SJSA1 (cell line): ENCODE data around the gene EIF1AD. TPM values are rescaled to one million over a fixed set of nuclear protein-coding genes. Genes with fewer than 3 reads are reported as not detected.

Experiments
- DNase-seq, 2 experiments: peaks; one replicate each; pipeline ENCODE4 v3.0.0-alpha.2; 2015 to 2020; ENCODE audit warnings: low spot score in 2 of 2, low read depth in 1 of 2
- H3K27ac ChIP-seq: fragments of 250-450 bp; sonication (Bioruptor Pico); 2 replicates; pipeline ENCODE4 v1.5.1; 2020; ENCODE audit warnings: mild to moderate bottlenecking, moderate library complexity
- H3K27me3 ChIP-seq: fragments of 250-450 bp; sonication (Bioruptor Pico); replicated peaks from 2 replicates; pipeline ENCODE4 v1.5.1; 2020; ENCODE audit warnings: mild to moderate bottlenecking, moderate library complexity
- H3K36me3 ChIP-seq: fragments of 250-450 bp; sonication (Bioruptor Pico); 2 replicates; pipeline ENCODE4 v1.5.1; 2020; ENCODE audit warnings: mild to moderate bottlenecking
- H3K4me1 ChIP-seq: fragments of 250-450 bp; sonication (Bioruptor Pico); replicated peaks from 2 replicates; pipeline ENCODE4 v1.6.1; 2021; ENCODE audit warnings: mild to moderate bottlenecking
- H3K4me3 ChIP-seq: fragments of 250-450 bp; sonication (Bioruptor Pico); 2 replicates; pipeline ENCODE4 v1.5.1; 2020; ENCODE audit warnings: mild to moderate bottlenecking
- H3K9me3 ChIP-seq: fragments of 250-450 bp; sonication (Bioruptor Pico); replicated peaks from 2 replicates; pipeline ENCODE4 v1.5.1; 2020; ENCODE audit warnings: mild to moderate bottlenecking
- total RNA-seq: library from RNA; depleted of rRNA; stranded (reverse); fragments of >200 nt; shearing (Covaris generic); gene quantifications from 2 replicates; pipeline ENCODE4 v1.2.3, GENCODE V29; 2014; rRNA removed

The EIF1AD gene, protein sequence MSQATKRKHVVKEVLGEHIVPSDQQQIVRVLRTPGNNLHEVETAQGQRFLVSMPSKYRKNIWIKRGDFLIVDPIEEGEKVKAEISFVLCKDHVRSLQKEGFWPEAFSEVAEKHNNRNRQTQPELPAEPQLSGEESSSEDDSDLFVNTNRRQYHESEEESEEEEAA
- total RNA-seq: 84.3 and 93.2 TPM in 2 replicates

DNA sequence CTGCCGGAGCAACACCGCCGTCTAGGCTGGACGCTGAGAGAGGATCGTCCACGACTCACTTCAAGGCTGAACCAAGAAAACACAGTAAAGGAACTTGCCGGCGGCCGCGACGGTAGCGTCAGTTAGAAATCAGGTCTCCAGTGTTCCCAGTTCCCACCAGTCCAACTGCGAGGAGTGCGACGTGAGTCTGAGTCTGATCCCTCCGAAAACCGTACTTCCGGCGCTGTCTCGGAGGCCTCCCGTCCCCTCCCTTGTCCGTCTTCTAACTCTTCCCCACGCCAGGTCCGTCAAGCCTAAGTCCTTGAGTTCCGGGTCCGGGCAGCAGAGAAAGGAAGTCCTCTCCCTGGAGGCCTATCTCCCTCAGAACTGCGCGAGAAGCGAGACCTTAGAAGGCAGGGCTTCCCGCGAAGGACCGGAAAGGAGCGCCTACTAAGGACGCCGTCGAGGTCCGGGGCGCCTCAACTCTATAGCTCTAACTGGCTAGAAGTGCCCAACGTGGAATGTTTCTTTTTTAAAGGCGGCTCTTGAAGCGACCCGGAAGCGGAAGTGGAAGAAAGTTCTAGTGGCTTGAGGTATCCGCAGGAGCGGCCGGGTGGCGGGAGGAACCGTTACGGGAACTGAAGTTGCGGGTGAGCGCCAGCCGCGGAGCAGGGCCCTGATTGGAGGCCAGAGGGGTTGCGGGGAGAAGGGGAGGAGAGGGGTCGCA, at the start of gene EIF1AD, which contains the start of gene BANF1:
EIF1AD (minus strand) TSS at position 216 of the 706 bp plus-strand sequence. CDS start 1,768 bp downstream, outside the sequence.
BANF1 (plus strand) TSS at position 562 of the 706 bp plus-strand sequence. CDS start 748 bp downstream, outside the sequence.
- H3K9me3 ChIP-seq: no peaks in the 10 kb centered on the region
- H3K27me3 ChIP-seq: no peaks in the 10 kb centered on the region
- peaks cover 28% of the 10 kb centered on the region for H3K4me1 ChIP-seq
- peak; percentile 99 to 100 for DNase-seq
- H3K4me3 ChIP-seq: peak within 1 kb of the TSS; percentile 60
- H3K36me3 ChIP-seq: peaks cover 83% of the 10 kb centered on the region
- H3K27ac ChIP-seq: peak within 1 kb of the TSS; percentile 76

DNA sequence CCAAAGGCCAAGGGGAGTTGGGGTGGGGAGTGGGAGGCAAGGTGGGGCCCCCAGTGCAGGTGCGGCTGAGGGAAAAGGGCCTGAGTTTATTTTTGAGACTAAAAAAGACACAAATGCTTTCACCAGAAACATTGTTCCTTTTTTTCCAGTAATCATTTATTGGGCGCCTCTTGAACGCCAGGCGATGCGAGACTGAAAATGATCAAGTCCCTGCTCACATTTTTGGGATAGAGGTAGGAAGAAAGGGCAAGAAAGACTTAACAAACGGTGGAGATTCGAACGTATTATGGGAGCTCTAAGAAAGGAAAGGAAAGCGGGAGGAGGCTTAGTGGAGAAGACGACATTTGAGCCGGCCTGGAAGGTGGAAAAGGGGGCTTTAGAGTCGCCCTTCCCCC, 49.4 kb upstream of the EIF1AD start:
- H3K9me3 ChIP-seq: no peaks in the 10 kb centered on the region
- no peaks in the 10 kb centered on the region for H3K27me3 ChIP-seq
- H3K4me3 ChIP-seq: peak overlapping the region; percentile 71
- H3K27ac ChIP-seq: peak overlapping the region; percentile 20
- H3K4me1 ChIP-seq: peaks cover 14% of the 10 kb centered on the region
- peaks cover 40% of the 10 kb centered on the region for H3K36me3 ChIP-seq
- DNase-seq: no peak

DNA sequence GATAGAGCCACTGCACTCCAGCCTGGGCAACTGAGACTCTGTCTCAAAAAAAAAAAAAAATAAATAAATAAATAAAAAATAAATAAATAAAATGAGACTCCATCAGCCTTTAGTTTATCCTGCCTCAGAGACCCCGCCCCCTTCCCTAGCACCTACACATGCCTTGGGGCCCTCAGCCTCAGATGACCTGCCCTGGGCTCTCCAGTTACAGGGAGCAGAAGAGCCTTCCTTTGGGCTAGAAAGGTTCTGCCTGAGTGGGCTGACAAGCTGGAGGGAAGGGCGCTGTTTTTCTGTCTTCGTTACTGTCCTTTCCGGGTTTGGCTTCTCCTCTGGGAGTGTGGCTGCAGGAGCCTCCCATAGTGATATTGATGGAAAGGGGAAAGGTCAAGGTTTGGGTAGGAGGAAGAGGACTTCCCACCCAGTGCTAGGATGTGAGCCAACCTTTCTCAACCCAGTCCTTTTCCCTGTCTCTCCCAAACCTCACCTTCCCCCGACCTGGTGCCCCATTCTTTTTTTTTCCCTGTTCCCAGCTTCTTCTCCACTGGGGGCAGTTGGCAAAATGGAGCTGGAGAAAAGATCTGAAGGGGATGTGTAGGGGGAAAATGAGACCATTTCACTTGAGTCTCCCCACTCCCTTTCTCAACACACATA, 48.7 kb upstream of the EIF1AD start:
- no peak for DNase-seq

DNA sequence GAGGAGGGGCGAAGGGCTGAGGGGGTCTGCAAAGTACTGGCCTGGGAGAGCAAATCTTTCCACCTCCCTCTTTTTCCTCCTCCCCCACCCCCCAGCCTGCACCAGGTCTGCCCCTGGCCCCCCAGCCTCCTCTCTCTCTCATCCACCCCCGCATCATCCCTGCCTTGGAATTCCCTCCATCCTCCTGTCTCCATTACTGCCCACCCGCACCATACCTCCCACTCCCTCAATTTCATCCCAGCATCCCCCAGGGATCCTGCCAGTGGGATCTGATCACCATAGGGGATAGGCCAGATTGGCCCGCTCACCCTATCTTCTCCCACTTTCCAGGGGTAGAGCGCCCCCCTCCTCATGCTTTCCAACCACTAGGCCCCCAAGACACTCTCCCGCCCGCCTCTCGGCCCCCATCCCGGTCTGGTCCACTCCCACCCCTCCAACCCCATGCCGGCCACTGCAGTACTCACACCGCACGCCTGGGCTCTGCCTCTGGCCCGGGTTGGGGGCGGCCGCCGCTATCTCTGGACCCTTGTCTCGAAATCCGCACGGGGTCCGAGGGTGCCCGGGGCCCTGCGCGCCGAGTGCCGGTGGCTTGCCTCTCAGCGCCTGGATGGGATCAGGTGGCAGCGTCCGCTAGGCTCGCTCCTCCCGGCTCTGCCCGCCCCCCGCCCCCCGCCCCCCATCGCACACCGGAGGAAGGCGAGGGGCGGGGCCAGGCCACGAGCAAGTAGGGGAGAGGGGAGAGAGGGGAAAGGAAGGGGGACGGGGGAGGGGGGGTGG, 46.8 kb upstream of the EIF1AD start, which contains the start of gene GAL3ST3:
GAL3ST3 (minus strand) TSS at position 615 of the 777 bp plus-strand sequence. CDS start 3,746 bp downstream, outside the sequence.
- H3K27ac ChIP-seq: no peak within 1 kb of the TSS
- DNase-seq: no peak
- peaks cover 3% of the 10 kb centered on the region for H3K9me3 ChIP-seq
- H3K4me3 ChIP-seq: no peak within 1 kb of the TSS
- H3K36me3 ChIP-seq: peaks cover 14% of the 10 kb centered on the region
- no peaks in the 10 kb centered on the region for H3K27me3 ChIP-seq
- H3K4me1 ChIP-seq: peaks cover 22% of the 10 kb centered on the region

More for the DNA sequence above, 48.7 kb upstream of the EIF1AD start:
- Histone ChIP-seq H3K4me1 (peaks cover 14% of the 10 kb centered on the region), H3K27ac (no peak overlapping the region), H3K36me3 (peaks cover 34% of the 10 kb centered on the region), H3K4me3 (no peak overlapping the region), H3K9me3 (no peaks in the 10 kb centered on the region), H3K27me3 (no peaks in the 10 kb centered on the region)

DNA sequence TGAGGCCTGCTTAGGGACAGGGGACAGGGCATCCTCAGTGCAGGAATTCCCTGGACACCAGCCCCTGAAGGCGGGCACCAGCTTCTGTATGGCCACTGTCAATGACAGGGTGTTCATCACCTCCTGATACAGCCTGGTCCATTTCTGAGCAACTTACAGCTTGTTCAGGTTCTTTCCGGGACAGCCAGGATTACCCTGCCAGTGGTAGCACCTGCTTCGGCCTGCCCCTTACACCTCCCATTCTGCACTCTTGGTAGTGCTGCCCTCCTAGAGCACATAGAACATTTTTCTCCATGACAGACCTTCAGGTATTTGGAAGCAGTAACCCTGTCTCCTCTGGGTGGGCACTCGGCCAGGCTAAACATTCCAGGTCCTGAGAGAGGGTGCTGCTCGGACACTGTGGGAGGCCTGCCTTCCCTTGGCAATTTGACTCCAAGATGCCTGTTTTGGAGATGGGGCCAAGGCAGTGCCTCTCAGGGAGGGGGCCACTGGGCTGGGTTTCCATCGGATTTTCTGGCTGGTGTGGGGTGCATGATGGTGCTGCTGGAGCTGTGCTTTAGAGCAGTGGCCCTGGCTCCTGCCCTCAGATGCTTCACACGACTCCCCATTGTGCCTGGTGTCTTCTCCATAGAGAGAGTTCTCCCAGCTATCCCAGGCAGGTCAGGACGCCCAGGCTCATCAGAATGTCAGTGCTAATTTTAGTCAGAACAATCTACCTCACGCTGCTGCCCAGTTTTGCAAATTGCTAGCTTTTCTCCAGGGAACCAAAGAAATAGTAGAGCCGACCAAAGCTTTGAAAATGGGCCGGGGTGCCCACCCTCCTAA, 45.8 kb upstream of the EIF1AD start:
- Histone ChIP-seq H3K4me1 (peaks cover 16% of the 10 kb centered on the region), H3K27ac (no peak overlapping the region), H3K4me3 (no peak overlapping the region), H3K9me3 (peaks cover 10% of the 10 kb centered on the region), H3K27me3 (no peaks in the 10 kb centered on the region), H3K36me3 (peaks cover 5% of the 10 kb centered on the region)
- DNase-seq: no peak

DNA sequence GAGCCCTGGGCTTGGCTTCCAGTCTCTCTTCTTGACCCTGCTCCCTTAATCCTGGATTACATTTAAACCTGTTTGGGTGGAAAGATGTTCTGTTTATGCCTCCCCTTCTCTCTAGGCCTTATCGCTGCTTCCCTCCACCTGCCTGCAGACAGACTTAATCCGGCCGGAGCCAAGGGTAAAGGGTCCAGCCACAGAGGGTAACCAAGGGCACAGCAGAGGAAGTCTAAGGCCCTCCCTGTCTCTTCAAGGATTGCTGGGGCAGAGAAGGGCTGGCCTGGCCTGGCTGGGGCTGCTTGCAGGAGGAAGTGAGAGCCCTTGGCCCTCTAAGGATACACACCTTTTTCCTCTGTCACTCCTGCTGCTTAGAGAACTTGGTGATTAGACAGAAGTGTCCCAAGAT, 44.9 kb upstream of the EIF1AD start:
- Histone ChIP-seq H3K4me3 (no peak overlapping the region), H3K4me1 (peaks cover 16% of the 10 kb centered on the region), H3K27me3 (no peaks in the 10 kb centered on the region), H3K9me3 (peaks cover 10% of the 10 kb centered on the region), H3K27ac (no peak overlapping the region), H3K36me3 (no peaks in the 10 kb centered on the region)
- no peak for DNase-seq

DNA sequence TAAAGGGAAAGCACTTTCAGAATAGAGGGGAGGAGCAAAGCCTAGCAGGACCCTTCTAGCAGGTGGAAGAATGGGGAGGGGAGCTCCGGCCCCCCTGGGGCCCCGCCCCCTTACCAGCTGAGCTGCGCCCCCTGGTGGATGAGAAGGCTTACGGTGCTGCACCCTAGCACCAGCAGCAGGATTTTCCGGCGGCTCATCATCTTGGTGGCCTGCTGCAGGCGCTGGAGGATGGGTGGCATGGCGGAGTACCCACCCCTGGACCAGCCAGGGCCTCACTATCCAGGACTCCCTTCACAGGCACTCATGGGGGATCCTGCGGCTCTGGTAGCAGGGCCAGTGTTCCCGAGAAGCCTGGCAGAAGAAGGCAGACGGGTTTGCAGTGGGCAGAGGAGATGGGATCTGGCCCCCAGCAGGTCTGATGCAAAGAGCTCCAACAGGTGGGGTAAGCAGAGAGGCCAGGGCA, 43.3 kb upstream of the EIF1AD start:
- H3K4me1 ChIP-seq: peaks cover 8% of the 10 kb centered on the region
- peak; percentile 75 to 92 for DNase-seq
- H3K36me3 ChIP-seq: no peaks in the 10 kb centered on the region

DNA sequence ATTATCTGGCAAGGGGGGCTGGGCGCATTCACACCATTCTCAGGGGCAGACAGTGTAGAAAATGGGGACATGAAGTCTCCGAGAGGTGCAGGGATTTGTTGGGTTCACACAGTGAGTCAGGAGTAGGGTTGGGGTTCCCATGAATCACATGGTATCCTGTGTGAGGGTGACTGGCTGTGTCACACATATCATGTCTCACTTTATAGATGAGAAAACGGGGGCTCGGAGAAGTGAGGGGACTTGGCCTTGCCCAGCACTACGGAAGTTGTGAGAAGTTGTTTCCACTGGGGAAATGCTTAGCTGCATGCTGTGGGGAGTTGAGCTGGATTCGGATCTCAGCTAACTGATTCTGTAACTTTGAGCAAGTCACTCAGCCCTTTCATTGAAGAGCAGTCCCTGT, 42.8 kb upstream of the EIF1AD start:
- Histone ChIP-seq H3K4me3 (no peak overlapping the region), H3K27ac (no peak overlapping the region), H3K4me1 (peaks cover 8% of the 10 kb centered on the region), H3K27me3 (no peaks in the 10 kb centered on the region), H3K36me3 (no peaks in the 10 kb centered on the region), H3K9me3 (peaks cover 10% of the 10 kb centered on the region)
- DNase-seq: no peak

More for the DNA sequence above, 43.3 kb upstream of the EIF1AD start:
- no peaks in the 10 kb centered on the region for H3K27me3 ChIP-seq
- peaks cover 10% of the 10 kb centered on the region for H3K9me3 ChIP-seq
- H3K27ac ChIP-seq: no peak overlapping the region
- H3K4me3 ChIP-seq: no peak overlapping the region

DNA sequence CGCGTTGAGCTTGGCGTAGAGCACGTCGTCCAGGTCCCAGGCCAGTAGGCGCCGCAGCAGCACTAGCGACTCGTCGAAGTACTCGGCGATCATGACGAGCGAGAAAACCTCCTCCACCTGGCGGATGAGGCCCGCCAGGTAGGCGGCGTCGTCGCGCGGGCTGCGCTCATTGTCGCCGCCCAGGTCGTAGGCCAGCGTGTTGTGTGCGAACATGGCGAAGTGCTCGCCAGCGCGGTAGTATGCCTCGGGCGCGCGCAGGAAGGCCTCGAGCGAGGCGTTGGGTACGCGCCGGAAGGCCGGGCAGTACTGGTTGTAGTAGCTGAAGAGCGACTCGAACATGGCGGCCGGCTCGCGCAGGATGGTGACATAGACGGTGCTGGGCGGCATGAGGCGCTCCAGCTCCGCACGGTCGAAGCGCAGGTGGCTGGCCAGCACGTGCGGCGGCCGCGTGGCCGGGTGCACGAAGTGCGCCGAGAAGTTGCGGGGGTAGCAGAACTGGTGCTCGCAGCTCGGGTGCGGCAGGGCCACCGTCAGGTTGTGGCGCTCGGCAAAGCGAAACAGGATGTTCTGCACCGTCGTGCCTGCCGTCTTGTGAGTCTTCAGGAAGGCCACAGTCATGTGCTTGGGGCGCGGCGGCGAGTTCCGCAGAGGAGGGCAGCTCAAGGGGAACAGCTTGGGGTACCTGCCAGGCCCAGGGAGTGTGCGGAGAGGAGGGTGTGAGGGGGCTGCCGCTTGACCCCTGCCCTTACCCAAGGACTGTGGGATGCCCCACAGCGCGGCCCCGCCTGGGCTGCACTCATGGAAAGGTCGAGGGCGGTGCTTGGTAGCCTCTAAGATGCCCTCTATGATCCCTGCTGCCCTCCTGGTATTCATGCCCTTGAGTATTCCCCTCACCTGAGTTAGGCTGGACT, 41.3 kb upstream of the EIF1AD start:
- no peak for DNase-seq
- Histone ChIP-seq H3K9me3 (peaks cover 10% of the 10 kb centered on the region), H3K27me3 (no peaks in the 10 kb centered on the region), H3K36me3 (no peaks in the 10 kb centered on the region), H3K27ac (no peak overlapping the region), H3K4me3 (no peak overlapping the region), H3K4me1 (peaks cover 8% of the 10 kb centered on the region)

DNA sequence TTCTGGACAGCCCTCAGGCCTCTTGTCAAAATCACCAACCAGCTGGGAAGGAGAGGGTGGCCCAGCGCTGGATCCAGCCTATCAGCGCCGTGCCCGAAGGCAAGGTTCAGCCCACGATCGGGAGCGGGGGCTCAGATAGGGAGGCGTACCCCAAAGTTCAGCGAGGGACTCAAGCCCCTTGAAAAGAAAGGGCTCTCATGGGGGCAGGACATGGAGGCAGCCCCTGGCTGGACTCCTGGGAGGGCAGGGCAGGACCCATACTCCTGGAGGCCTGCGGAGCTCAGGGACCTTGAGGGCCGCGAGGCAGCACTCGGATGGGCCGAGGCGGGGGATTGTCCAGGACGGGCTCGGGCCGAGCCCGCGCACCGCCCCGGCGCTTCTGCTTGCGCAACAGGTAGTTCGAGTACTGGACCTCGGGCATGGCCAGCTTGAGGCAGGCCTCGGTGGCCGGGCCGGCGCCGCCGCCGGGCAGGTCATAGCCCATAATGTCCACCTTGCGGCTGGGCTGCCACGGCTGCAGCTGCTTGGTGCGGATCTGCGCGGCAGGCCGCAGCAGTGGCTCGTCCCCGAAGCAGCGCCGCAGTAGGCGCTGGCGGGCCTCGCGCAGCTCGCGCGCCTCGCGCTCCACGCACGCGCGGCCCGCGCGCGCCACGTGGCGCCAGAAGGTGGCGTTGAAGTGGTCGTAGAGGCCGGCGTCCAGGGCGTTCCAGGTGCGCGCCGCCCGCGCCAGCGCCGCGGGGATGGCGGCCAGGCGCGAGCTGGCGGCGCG, 40.5 kb upstream of the EIF1AD start:
- DNase-seq: no peak
- H3K4me1 ChIP-seq: peaks cover 8% of the 10 kb centered on the region
- H3K27ac ChIP-seq: no peak overlapping the region
- no peaks in the 10 kb centered on the region for H3K27me3 ChIP-seq
- no peak overlapping the region for H3K4me3 ChIP-seq
- H3K9me3 ChIP-seq: peaks cover 10% of the 10 kb centered on the region
- H3K36me3 ChIP-seq: no peaks in the 10 kb centered on the region

DNA sequence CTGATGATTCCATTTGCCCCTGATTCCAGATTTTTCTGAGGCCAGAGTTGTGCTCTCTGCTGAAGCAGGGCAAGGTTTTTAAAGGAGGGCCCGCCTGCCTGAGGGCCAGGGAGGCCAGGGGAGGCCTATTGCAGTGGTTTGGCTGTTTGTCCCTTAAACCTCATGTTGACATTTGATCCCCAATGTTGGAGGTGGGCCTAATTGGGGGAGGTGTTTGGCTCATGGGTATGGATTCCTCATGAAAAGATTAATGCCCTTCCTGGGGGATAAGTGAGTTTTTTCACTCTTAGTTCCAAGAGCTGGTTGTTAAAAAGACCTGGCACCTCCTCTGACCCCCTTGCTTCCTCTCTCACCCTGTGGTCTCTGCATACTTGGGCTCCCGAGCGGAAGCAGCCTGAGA, 37.8 kb upstream of the EIF1AD start:
- no peak overlapping the region for H3K27ac ChIP-seq
- no peaks in the 10 kb centered on the region for H3K36me3 ChIP-seq
- no peak for DNase-seq
- H3K27me3 ChIP-seq: no peaks in the 10 kb centered on the region
- H3K9me3 ChIP-seq: peaks cover 12% of the 10 kb centered on the region
- no peak overlapping the region for H3K4me3 ChIP-seq
- H3K4me1 ChIP-seq: peaks cover under 1% of the 10 kb centered on the region
